ENCODE measurements around the gene GPAT2.
"Not testable (repeated sequence)": the region's sequence is repeated elsewhere in the genome, so short reads cannot be mapped to it uniquely, and the experiment has no call there.

GRCh38 chr2:96067902-96068581 lies 33.3 kb upstream of the GPAT2 start:
- TF ChIP-seq EZH2 (IDR thresholded peaks at IDR 0.05; ENCODE audit: borderline replicate concordance, insufficient read depth, low read depth, low read length, poor library complexity, severe bottlenecking); CTCF (IDR thresholded peaks at IDR 0.05): not testable (repeated sequence)
